Astrocyte (in vitro differentiated cells and primary cell): ENCODE results near the gene PSMC4. TPM values are rescaled to one million over a fixed set of nuclear protein-coding genes. Genes with fewer than 3 reads are reported as not detected.

Experiments
- DNase-seq: peaks from one replicate; pipeline ENCODE4 v3.0.0-alpha.2; 2010; ENCODE audit warnings: low read depth
- FAIRE-seq: peaks from 2 replicates; lab custom pipeline; 2011; peaks lifted over from hg19 to GRCh38; lab: Jason Lieb, UNC
- H2AFZ ChIP-seq: 2 replicates; pipeline ENCODE4 v1.6.0; 2012; ENCODE audit warnings: low read depth, low read length, inconsistent platforms
- H3K27ac ChIP-seq: 2 replicates; pipeline ENCODE4 v1.5.1; 2011; ENCODE audit warnings: low read depth, low read length, inconsistent platforms
- H3K27me3 ChIP-seq: 2 replicates; pipeline ENCODE4 v1.6.0; 2011; ENCODE audit warnings: low read length, inconsistent platforms; ENCODE audit not compliant: insufficient read depth
- H3K36me3 ChIP-seq: 2 replicates; pipeline ENCODE4 v1.5.1; 2011; ENCODE audit warnings: low read length, inconsistent platforms; ENCODE audit not compliant: insufficient read depth
- H3K4me1 ChIP-seq: 2 replicates; pipeline ENCODE4 v1.5.1; 2011; ENCODE audit warnings: low read length, inconsistent platforms; ENCODE audit not compliant: insufficient read depth
- H3K4me2 ChIP-seq: 2 replicates; pipeline ENCODE4 v1.6.0; 2012; ENCODE audit warnings: low read length, inconsistent platforms
- H3K4me3 ChIP-seq: 2 replicates; pipeline ENCODE4 v1.5.1; 2011; ENCODE audit warnings: low read depth, mild to moderate bottlenecking, low read length, inconsistent platforms; ENCODE audit not compliant: insufficient read depth
- H3K79me2 ChIP-seq: 2 replicates; pipeline ENCODE4 v1.6.0; 2012; ENCODE audit warnings: mild to moderate bottlenecking, low read length, inconsistent platforms; ENCODE audit not compliant: insufficient read depth
- H3K9ac ChIP-seq: 2 replicates; pipeline ENCODE4 v1.6.0; 2012; ENCODE audit warnings: mild to moderate bottlenecking, low read length, inconsistent platforms
- H3K9me3 ChIP-seq: 2 replicates; pipeline ENCODE4 v1.5.1; 2012; ENCODE audit warnings: low read depth, mild to moderate bottlenecking, low read length, inconsistent platforms; ENCODE audit not compliant: insufficient read depth
- H4K20me1 ChIP-seq: 2 replicates; pipeline ENCODE4 v1.6.0; 2012; ENCODE audit warnings: low read length, inconsistent platforms; ENCODE audit not compliant: insufficient read depth
- H3K27ac Mint-ChIP-seq: one replicate; pipeline ENCODE4 v1.8.0; 2021; ENCODE audit warnings: mild to moderate bottlenecking, mixed read lengths; ENCODE audit not compliant: unreplicated experiment
- H3K27me3 Mint-ChIP-seq: one replicate; pipeline ENCODE4 v1.8.0; 2021; ENCODE audit warnings: low read depth, mixed read lengths; ENCODE audit not compliant: unreplicated experiment
- H3K36me3 Mint-ChIP-seq: one replicate; pipeline ENCODE4 v1.8.0; 2021; ENCODE audit warnings: low read depth, mixed read lengths; ENCODE audit not compliant: unreplicated experiment
- H3K4me1 Mint-ChIP-seq: one replicate; pipeline ENCODE4 v1.8.0; 2021; ENCODE audit warnings: low read depth, mixed read lengths; ENCODE audit not compliant: unreplicated experiment
- H3K4me3 Mint-ChIP-seq: one replicate; pipeline ENCODE4 v1.8.0; 2021; ENCODE audit warnings: mild to moderate bottlenecking, moderate library complexity, mixed read lengths; ENCODE audit not compliant: unreplicated experiment
- H3K9me3 Mint-ChIP-seq: one replicate; pipeline ENCODE4 v1.8.0; 2021; ENCODE audit warnings: mild to moderate bottlenecking, mixed read lengths; ENCODE audit not compliant: unreplicated experiment
- CTCF ChIP-seq: IDR thresholded peaks from 2 replicates; pipeline ENCODE4 v1.5.1; 2011; ENCODE audit warnings: low read depth, mild to moderate bottlenecking, inconsistent platforms, low read length, moderate library complexity; ENCODE audit not compliant: insufficient read depth
- EZH2 ChIP-seq: IDR thresholded peaks from 2 replicates; pipeline ENCODE4 v1.6.1; 2012; ENCODE audit warnings: mild to moderate bottlenecking, low read length, inconsistent platforms; ENCODE audit not compliant: insufficient read depth
- total RNA-seq: library from RNA; stranded (reverse); gene quantifications from 2 replicates; pipeline ENCODE4 v1.2.1, GENCODE V29; 2021

Gene PSMC4
- total RNA-seq, 1 donor from 2014 or later = 127 TPM

GRCh38 chr19:39941615-39942365 is 29.2 kb upstream of the PSMC4 start:
- H2AFZ ChIP-seq = no peak overlapping the region
- peak; percentile 27 for DNase-seq
- H3K4me3 Mint-ChIP-seq = no peak overlapping the region
- H3K9me3 Mint-ChIP-seq = peaks cover 2% of the 10 kb centered on the region
- H3K79me2 ChIP-seq = no peaks in the 10 kb centered on the region
- no peak for FAIRE-seq
- no peaks in the 10 kb centered on the region for H3K36me3 ChIP-seq
- H3K4me3 ChIP-seq = no peak overlapping the region
- no peak overlapping the region for H3K27ac ChIP-seq
- H3K9me3 ChIP-seq = no peaks in the 10 kb centered on the region
- no peaks in the 10 kb centered on the region for H3K27me3 Mint-ChIP-seq
- H3K27ac Mint-ChIP-seq = peak overlapping the region; percentile 34
- H3K36me3 Mint-ChIP-seq = no peaks in the 10 kb centered on the region
- H3K4me2 ChIP-seq = peak overlapping the region; percentile 6
- TF ChIP-seq EZH2 = no peak
- no peak for TF ChIP-seq CTCF
- peaks cover 25% of the 10 kb centered on the region for H3K4me1 Mint-ChIP-seq
- H3K27me3 ChIP-seq = no peaks in the 10 kb centered on the region
- H3K4me1 ChIP-seq = no peaks in the 10 kb centered on the region
- no peaks in the 10 kb centered on the region for H4K20me1 ChIP-seq
- no peak overlapping the region for H3K9ac ChIP-seq

GRCh38 chr19:39942366-39942730 is 28.6 kb upstream of the PSMC4 start:
- H3K36me3 Mint-ChIP-seq = no peaks in the 10 kb centered on the region
- FAIRE-seq = no peak
- Histone ChIP-seq H2AFZ (no peak overlapping the region), H4K20me1 (no peaks in the 10 kb centered on the region), H3K9ac (no peak overlapping the region), H3K9me3 (no peaks in the 10 kb centered on the region), H3K4me2 (peak overlapping the region; percentile 6), H3K79me2 (no peaks in the 10 kb centered on the region), H3K36me3 (no peaks in the 10 kb centered on the region), H3K27me3 (no peaks in the 10 kb centered on the region), H3K27ac (no peak overlapping the region), H3K4me3 (no peak overlapping the region), H3K4me1 (no peaks in the 10 kb centered on the region)
- DNase-seq = no peak
- peaks cover 2% of the 10 kb centered on the region for H3K9me3 Mint-ChIP-seq
- no peak for TF ChIP-seq EZH2
- TF ChIP-seq CTCF = no peak
- no peak overlapping the region for H3K4me3 Mint-ChIP-seq
- peak overlapping the region; percentile 34 for H3K27ac Mint-ChIP-seq
- no peaks in the 10 kb centered on the region for H3K27me3 Mint-ChIP-seq
- H3K4me1 Mint-ChIP-seq = peaks cover 25% of the 10 kb centered on the region

GRCh38 chr19:39943586-39943985 is 27.4 kb upstream of the PSMC4 start:
- Histone ChIP-seq H3K27ac (no peak overlapping the region), H3K9ac (no peak overlapping the region), H3K79me2 (no peaks in the 10 kb centered on the region), H3K9me3 (no peaks in the 10 kb centered on the region), H3K4me2 (no peak overlapping the region), H3K4me3 (no peak overlapping the region), H2AFZ (no peak overlapping the region), H3K4me1 (no peaks in the 10 kb centered on the region), H4K20me1 (no peaks in the 10 kb centered on the region), H3K36me3 (no peaks in the 10 kb centered on the region), H3K27me3 (no peaks in the 10 kb centered on the region)
- no peak overlapping the region for H3K27ac Mint-ChIP-seq
- H3K9me3 Mint-ChIP-seq = peaks cover 2% of the 10 kb centered on the region
- no peak overlapping the region for H3K4me3 Mint-ChIP-seq
- FAIRE-seq (no peak), DNase-seq (no peak)
- H3K4me1 Mint-ChIP-seq = peaks cover 25% of the 10 kb centered on the region
- TF ChIP-seq EZH2 (no peak), CTCF (no peak)
- no peaks in the 10 kb centered on the region for H3K27me3 Mint-ChIP-seq
- no peaks in the 10 kb centered on the region for H3K36me3 Mint-ChIP-seq
